Thymus (tissue), 11 donors: ENCODE measurements around the gene CPTP. TPM values are rescaled to one million over a fixed set of nuclear protein-coding genes. Genes with fewer than 3 reads are reported as not detected.

ENCODE experiments used
- DNase-seq, 9 donors: peaks; one replicate each; pipeline ENCODE4 v3.0.0-alpha.2; 2013; ENCODE audit warnings: low spot score in 9 of 9, low read depth in 6 of 9, missing footprints in 1 of 9
- H3K27ac ChIP-seq, 2 donors: one replicate each; pipeline ENCODE4 v1.5.1; 2013; ENCODE audit warnings: control low read depth in 1 of 2, low read depth in 1 of 2, low read length in 1 of 2, mild to moderate bottlenecking in 1 of 2, moderate library complexity in 1 of 2
- H3K27me3 ChIP-seq, 2 donors: one replicate each; pipeline ENCODE4 v1.5.1; 2013; ENCODE audit warnings: low read length in 1 of 2; ENCODE audit not compliant: control insufficient read depth in 2 of 2, insufficient read depth in 1 of 2
- H3K36me3 ChIP-seq, 2 donors: one replicate each; pipeline ENCODE4 v1.5.1; 2013; ENCODE audit warnings: low read length in 1 of 2, mild to moderate bottlenecking in 1 of 2, moderate library complexity in 1 of 2; ENCODE audit not compliant: control insufficient read depth in 2 of 2, insufficient read depth in 2 of 2
- H3K4me1 ChIP-seq, 2 donors: one replicate each; pipeline ENCODE4 v1.5.1; 2013; ENCODE audit warnings: low read length in 2 of 2; ENCODE audit not compliant: control insufficient read depth in 2 of 2, insufficient read depth in 2 of 2
- H3K4me3 ChIP-seq, 2 donors: one replicate each; pipeline ENCODE4 v1.5.1; 2013; ENCODE audit warnings: low read length in 2 of 2, control low read depth in 1 of 2, mild to moderate bottlenecking in 1 of 2
- H3K9me3 ChIP-seq, 2 donors: one replicate each; pipeline ENCODE4 v1.5.1; 2013; ENCODE audit warnings: low read length in 1 of 2, mild to moderate bottlenecking in 1 of 2; ENCODE audit not compliant: control insufficient read depth in 2 of 2, insufficient read depth in 1 of 2
- WGBS: extraction: QIAGEN DNeasy Blood & Tissue Kit; methylation state at CpG from one replicate; pipeline ENCODE4 v1.1.7; 2013; 5-methylcytosine and 5-hydroxymethylcytosine counted together
- polyA plus RNA-seq: library from polyadenylated mRNA; stranded (reverse); fragments of 200-250 nt; gene quantifications from one replicate; pipeline ENCODE4 v1.2.3, GENCODE V29; 2013
- total RNA-seq: library from RNA; stranded (reverse); fragments of 120-200 nt; gene quantifications from one replicate; pipeline ENCODE4 v1.2.4, GENCODE V29; 2013
- donor health status: healthy.

The CPTP gene
- total and polyA plus RNA-seq, 2 donors = 8.5 to 10.3 TPM

- no peak overlapping the region for H3K4me3 ChIP-seq
- 97% methylated on average over 8 of the region's 8 CpGs for WGBS
- H3K36me3 ChIP-seq = peaks cover 32 to 34% of the 10 kb centered on the region in 2 donors
- H3K4me1 ChIP-seq = peaks cover 25% of the 10 kb centered on the region in 2 donors
- H3K9me3 ChIP-seq = no peaks in the 10 kb centered on the region
- H3K27me3 ChIP-seq = no peaks in the 10 kb centered on the region
- no peak for DNase-seq
- no peak overlapping the region for H3K27ac ChIP-seq
Measured at GRCh38 chr1:1321477-1321876, 3.1 kb upstream of the CPTP start.

GRCh38 chr1:1322418-1322817 is 2.2 kb upstream of the CPTP start:
- Histone ChIP-seq H3K27me3 (no peaks in the 10 kb centered on the region), H3K36me3 (peaks cover 32 to 34% of the 10 kb centered on the region in 2 donors), H3K9me3 (no peaks in the 10 kb centered on the region), H3K4me3 (no peak overlapping the region), H3K4me1 (peaks cover 26 to 29% of the 10 kb centered on the region in 2 donors), H3K27ac (no peak overlapping the region)
- no peak for DNase-seq
- WGBS = 96% methylated on average over 14 of the region's 14 CpGs

GRCh38 chr1:1322952-1323351 is 1.6 kb upstream of the CPTP start:
- no peaks in the 10 kb centered on the region for H3K27me3 ChIP-seq
- no peak overlapping the region for H3K27ac ChIP-seq
- WGBS = over 99% methylated on average over 10 of the region's 10 CpGs
- no peaks in the 10 kb centered on the region for H3K9me3 ChIP-seq
- no peak for DNase-seq
- H3K36me3 ChIP-seq = peaks cover 36 to 37% of the 10 kb centered on the region in 2 donors
- H3K4me3 ChIP-seq = no peak overlapping the region
- H3K4me1 ChIP-seq = peaks cover 26 to 29% of the 10 kb centered on the region in 2 donors

GRCh38 chr1:1324084-1324523 is 498 bp upstream of the CPTP start:
- Histone ChIP-seq H3K4me1 (peaks cover 26 to 29% of the 10 kb centered on the region in 2 donors), H3K4me3 (peak overlapping the region; percentile 68 to 95), H3K36me3 (peaks cover 33 to 37% of the 10 kb centered on the region in 2 donors), H3K27me3 (no peaks in the 10 kb centered on the region), H3K27ac (peak overlapping the region in 1 of 2 donors; percentile 78), H3K9me3 (no peaks in the 10 kb centered on the region)
- WGBS = 1% methylated on average over 41 of the region's 41 CpGs
- DNase-seq = no peak

GRCh38 chr1:1325288-1326074 is 879 bp downstream of the CPTP start:
- WGBS = 74% methylated on average over 16 of the region's 16 CpGs
- H3K4me1 ChIP-seq = peaks cover 26 to 29% of the 10 kb centered on the region in 2 donors
- H3K27ac ChIP-seq = peak overlapping the region; percentile 69 to 76
- peaks cover 21 to 23% of the 10 kb centered on the region in 2 donors for H3K36me3 ChIP-seq
- H3K4me3 ChIP-seq = peak overlapping the region; percentile 68 to 95
- no peaks in the 10 kb centered on the region for H3K27me3 ChIP-seq
- peaks cover 1 to 9% of the 10 kb centered on the region in 2 donors for H3K9me3 ChIP-seq
- DNase-seq = no peak

GRCh38 chr1:1326075-1326605 is 1.5 kb downstream of the CPTP start:
- peaks cover 1 to 16% of the 10 kb centered on the region in 2 donors for H3K9me3 ChIP-seq
- H3K4me3 ChIP-seq = peak overlapping the region; percentile 68 to 95
- H3K4me1 ChIP-seq = peaks cover 26 to 29% of the 10 kb centered on the region in 2 donors
- DNase-seq = peak in 1 of 9 donors; percentile 39
- H3K36me3 ChIP-seq = peaks cover 21% of the 10 kb centered on the region in 2 donors
- no peaks in the 10 kb centered on the region for H3K27me3 ChIP-seq
- peak overlapping the region; percentile 69 to 81 for H3K27ac ChIP-seq
- 66% methylated on average over 8 of the region's 8 CpGs for WGBS

GRCh38 chr1:1327291-1327690 is 2.7 kb downstream of the CPTP start:
- Histone ChIP-seq H3K4me3 (no peak overlapping the region), H3K9me3 (peaks cover 1 to 21% of the 10 kb centered on the region in 2 donors), H3K27ac (no peak overlapping the region), H3K27me3 (no peaks in the 10 kb centered on the region), H3K36me3 (peaks cover 16 to 21% of the 10 kb centered on the region in 2 donors), H3K4me1 (peaks cover 26 to 29% of the 10 kb centered on the region in 2 donors)
- no peak for DNase-seq
- WGBS = 96% methylated on average over 40 of the region's 40 CpGs

GRCh38 chr1:1328254-1328653 is 3.7 kb downstream of the CPTP start:
- peaks cover 21 to 23% of the 10 kb centered on the region in 2 donors for H3K4me1 ChIP-seq
- H3K27ac ChIP-seq = no peak overlapping the region
- no peak overlapping the region for H3K4me3 ChIP-seq
- H3K36me3 ChIP-seq = peaks cover 16% of the 10 kb centered on the region in 2 donors
- DNase-seq = no peak
- peaks cover 1 to 21% of the 10 kb centered on the region in 2 donors for H3K9me3 ChIP-seq
- 97% methylated on average over 15 of the region's 15 CpGs for WGBS
- H3K27me3 ChIP-seq = no peaks in the 10 kb centered on the region
